GM19397 (cell line): ENCODE results near the gene PRKG1.
"Not testable (repeated sequence)": the region's sequence is repeated elsewhere in the genome, so short reads cannot be mapped to it uniquely, and the experiment has no call there.

Source experiments
- ATAC-seq: cut with Tn5 transposase; IDR thresholded peaks from one replicate; pipeline ENCODE4 v1.9.1; 2021; ENCODE audit warnings: mild to moderate bottlenecking, moderate library complexity; ENCODE audit not compliant: unreplicated experiment

The PRKG1 gene

DNA sequence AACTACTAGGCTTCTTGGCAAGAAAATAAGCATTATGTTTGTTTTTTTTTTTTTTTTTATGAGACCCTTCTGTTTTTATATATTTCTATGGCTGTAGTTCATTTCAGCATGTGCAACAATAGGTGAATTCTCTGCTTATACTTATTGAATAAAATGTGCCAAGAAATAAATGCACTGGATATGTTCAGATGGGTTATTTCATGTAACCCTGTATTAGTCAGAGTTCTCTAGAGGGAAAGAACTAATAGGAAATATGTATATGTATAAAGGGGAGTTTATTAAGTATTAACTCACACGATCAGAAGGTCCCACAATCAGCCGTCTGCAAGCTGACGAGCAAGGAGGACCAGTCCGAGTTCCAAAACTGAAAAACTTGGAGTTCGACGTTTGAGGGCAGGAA, 332.3 kb downstream of the PRKG1 start:
- no peak for ATAC-seq

DNA sequence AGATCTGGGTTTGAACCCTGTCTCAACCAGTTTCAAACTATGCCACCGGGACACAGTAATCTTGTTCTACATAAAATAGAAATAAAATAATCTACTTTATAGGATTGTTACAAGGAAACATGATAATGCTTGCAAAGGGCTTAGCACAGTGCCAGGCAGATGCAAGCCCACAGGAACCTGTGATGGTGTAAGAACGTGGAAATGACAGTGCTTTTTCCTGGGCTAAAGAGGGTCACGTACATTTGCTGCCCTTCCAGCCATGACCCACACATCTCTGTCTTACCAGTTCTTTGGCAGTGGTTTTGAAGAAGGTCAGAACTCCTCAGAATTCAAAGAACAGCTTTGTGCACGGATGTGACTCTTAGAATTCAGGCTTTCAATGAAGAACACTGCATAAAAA, 342.2 kb downstream of the PRKG1 start:
- ATAC-seq, result no peak

DNA sequence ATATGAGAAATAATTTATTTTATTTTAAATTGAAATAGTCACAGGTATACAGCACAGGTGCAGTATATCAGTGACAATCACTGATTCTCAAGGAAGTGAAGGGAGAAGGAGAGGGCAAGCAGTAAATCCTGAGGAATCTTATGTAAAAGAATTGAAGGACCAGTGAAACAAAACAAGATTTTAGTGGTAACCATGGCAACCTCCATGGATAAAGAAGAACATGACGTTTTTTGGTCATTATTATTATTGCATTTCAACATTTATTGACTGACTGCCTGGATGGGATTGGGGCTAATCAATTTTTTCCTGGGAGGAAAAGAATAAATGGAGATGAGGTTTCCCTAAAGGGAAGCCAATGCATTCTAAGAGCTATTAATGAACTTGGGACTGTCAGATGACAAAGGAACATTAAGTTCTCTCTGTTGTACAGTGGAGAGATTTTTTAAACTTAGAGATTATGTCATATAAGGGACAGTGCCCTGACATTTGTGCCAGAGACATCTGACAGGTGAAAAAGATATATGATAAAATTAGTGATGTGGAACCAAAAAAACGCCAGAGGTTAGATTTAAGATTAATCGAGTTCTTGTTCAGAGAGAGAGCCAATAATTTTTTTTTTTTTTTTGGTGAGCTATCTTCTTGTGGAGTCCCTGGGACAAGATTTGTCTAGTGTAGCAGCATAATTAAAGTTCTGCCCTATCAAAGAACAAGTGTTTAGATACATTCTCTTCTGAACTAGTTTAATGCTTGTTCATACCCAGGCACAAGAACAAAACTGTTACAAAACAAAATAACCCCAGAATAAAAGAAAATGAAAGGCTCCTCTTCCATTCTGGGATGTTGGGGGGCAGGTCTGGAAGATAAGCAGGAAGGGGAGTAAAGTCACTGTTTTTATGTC, 345.2 kb downstream of the PRKG1 start:
- ATAC-seq, result no peak

DNA sequence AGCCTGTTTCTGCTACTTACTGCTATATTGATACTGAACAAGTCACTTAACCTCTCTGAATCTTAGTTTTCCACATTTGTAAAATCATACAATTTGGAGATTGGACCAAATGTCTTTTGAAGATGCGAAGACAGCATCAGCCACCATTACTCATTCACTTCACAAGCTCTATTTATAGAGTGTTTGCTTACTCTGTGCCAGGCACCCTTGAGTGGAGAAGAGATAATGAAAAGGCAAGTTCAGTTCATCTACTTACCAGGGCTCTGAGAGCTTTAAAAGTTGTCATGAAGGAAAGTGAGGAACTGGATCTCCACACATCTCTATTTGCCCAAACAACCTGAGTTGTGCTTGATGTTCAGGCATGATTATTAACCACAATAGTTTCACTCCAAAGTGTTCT, 347.6 kb downstream of the PRKG1 start:
- no peak for ATAC-seq

DNA sequence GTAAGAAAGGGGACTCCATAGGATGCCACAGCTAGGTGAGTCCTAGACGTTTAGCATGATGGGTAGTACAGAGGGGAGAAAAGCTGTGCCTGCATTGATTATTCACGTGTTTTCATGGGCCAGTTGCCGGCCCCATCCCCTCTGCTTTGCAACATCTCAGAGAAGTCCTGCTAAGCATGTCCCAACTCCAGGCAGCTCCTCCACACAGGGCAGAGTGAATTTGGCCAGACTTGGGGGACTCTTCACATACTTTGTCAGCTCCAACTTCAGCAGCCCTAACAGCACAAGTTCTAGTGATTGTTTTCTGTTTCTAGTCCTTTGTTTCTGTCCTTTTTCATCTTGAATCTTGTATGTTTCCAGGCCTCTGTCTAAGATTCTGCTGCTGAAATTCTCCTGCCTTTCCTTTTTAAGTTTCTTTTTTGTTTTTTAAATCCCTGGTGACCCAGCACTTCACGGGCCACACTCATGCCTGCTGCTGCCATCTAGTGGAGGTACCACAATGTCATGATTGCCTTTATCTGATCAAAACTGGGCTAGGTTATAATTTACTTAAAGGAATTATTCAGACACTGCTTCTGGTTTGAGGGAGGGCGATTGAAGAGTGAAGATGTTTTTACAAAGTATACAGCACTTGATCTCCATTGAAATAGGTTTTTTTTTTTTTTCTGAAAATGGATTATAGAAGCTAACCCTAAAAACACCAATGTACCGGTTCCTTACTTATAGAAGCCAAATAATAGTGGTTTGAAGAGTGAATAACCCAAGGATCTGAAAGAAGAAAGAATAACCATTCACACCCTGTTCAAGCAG, 348.2 kb downstream of the PRKG1 start:
- peak; percentile 73 for ATAC-seq

DNA sequence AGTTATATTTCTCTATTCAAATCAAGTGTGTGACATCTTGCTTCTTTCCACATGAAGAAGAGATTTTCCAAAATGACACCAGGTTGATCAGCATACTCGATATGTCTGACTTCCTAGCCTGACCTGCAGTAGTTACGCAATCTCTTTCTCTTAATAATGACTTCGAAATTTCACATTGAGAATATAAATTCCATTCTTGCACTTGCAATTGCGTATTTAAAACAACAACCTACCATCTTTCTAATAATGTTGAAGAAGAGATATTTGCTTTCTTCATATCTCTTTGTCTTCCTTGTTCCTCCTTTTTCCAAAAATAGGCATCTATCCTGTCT, 348.8 kb downstream of the PRKG1 start:
- ATAC-seq, result no peak

DNA sequence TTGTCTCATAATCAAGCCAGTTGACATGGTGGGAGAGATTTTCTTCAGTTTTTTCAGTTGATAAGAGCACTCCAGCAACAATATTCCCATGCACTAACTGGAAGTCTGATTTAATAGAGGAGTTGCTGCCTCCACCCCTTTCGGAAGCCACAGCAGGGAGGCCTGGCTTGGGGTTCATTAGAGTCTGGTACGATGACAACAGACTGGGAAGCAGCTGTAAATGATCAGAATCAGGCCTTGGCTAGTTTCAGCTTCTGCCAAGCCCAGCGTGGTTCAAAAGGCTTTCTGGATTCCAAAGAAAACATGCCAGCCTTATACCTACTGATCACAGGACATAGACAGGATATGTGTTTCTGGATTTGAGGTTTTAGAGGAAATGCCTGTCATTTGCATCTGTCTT, 351.1 kb downstream of the PRKG1 start:
- ATAC-seq, result no peak

DNA sequence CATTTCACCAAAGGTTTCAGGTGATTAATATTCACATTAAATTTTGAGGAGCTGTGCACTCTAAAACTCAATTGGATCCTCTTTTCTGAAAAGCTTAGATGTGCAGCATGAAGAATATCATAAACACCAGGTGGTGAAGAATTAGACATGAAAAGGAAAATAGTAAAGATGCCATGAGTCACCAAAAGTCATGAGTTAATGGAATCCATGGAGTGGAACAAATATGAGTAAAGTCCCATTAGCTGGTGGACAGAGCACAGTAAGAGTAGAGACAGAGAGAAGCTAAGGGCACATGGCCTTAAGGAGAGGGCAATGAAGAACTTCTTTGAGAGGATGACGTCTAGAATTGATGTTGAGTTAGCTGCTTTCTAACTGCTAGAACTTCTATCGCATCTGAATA, 353.5 kb downstream of the PRKG1 start:
- no peak for ATAC-seq

DNA sequence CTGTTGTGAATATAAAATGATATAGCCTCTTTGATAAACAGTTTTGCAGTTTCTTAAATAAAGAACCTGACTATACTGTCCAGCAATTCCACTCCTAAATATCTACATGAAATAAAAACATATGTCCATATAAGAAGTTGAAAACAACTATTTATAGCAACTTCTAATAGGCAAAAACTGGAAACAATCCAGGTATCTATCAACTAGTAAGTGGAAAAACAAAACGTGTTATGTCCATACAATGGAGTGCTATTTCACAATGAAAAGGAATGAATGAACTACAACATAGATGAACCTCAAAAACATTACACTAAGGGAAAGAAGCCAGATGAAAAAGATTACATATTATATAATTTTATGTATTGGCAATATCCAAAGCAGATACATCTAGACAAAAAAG, 356.2 kb downstream of the PRKG1 start:
- ATAC-seq, result no peak

DNA sequence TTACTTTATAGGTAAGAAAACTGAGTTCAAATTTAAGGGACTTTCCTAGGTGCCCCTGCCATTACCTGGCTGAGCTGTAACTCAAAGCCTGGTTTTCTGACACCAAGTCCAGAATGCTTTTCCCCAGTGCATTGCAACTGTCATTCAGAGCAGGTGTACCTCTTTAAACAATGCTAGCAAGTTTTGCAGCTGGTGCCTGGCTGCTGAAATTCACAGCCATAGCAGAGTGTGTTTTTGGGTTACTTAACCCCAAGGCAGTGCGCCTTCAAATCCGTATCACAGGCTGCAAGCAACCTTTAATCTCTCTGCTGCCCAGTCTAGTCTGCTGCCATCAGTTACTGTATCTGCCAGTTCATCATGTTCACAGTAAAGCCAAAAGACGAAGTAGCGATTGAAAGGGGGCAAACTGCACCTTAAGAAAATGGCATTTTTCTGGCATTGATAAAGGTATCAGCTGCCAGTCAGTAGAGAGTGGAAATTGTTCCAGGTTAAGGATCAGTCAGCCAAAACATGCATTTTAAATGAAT, 359.7 kb downstream of the PRKG1 start:
- ATAC-seq, result no peak

DNA sequence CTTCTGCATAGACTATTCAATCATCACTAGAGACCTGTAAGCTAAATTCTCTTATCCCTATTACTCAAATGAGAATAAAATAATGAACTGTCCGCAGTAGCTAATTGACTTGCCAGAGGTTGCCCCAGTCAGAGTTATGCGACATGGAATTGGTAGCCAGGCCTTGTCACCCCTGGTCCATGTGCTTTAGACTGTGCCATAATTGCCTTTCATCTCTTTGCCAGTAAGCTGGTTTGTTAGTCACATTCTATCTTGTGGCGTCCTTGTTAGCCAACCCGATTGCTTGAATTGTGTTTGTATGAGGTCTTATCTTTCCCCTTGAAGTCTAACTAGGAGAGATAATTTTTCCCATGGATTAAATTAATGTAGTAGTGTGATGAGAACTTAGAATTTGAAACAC, 362.5 kb downstream of the PRKG1 start:
- ATAC-seq, result no peak

DNA sequence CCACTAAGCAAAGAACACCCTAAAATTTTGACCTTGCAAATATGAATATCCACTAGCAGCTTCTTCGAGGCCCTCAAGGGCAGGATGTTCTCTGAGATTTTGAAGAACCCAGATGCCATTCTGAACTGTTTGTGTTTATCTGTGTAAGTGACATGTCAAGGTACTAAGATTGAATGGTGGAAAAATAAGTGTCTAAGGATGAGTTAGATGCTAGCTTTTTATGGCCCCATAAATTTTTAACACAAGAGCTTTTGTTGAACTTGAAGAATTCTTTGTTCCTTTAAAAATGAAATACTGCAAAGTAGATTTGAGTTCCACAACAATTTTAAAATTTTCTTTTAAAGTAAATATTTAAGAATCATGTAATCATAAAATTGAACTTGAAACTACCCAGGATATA, 365.4 kb downstream of the PRKG1 start:
- ATAC-seq, result no peak

DNA sequence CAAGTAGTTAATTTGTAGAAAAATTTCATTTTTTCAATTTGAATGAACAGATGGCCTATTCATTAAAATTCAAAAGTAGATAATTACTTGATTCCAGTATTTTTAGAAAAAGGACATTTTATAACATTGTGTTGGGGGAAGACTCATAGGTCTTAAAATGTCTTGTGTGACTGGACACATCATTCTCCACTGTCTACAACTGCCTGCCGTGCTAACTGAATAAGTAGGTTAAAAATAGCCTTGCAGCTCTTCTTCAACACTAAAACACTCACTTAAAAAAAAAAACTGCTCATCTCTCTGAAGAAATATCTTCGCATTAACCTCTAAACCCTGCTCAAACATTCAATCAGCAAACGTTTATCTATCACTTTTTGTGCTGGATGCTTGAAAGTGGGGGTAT, 371.3 kb downstream of the PRKG1 start:
- ATAC-seq, result no peak

DNA sequence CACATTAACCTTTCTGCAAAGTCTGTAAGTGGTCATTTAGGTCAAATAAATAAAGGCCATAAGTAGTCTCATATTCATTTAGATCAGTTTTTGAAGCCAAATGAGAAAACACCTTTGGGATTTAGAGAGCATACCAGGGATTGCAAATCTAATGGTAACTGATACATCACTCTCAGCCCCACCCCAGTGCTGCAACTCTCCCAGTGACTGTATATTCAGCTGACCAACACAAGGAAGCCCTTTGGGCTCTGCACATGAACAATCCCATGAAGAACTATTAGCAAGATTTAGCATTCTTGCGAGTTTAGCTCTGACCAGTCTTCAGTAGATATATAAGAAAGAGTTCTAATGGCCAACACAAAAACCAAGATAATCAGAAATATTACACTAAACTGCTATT, 372.8 kb downstream of the PRKG1 start:
- ATAC-seq, result no peak

DNA sequence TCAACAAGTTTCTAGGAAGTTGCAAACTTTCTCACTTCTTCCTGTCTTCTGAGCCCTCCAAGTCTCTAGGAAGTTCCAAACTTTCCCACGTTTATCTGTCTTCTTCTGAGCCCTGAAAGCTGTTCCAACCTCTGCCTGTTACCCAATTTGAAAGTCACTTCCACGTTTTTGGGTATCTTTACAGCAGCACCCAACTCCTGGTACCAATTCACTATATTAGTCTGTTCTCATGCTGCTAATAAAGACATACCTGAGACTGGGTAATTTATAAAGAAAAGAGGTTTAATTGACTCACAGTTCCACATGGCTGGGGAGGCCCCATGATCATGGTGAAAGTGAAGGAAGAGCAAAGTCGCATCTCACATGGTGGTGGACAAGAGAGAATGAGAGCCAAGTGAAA, 381.5 kb downstream of the PRKG1 start:
- not testable (repeated sequence) for ATAC-seq

DNA sequence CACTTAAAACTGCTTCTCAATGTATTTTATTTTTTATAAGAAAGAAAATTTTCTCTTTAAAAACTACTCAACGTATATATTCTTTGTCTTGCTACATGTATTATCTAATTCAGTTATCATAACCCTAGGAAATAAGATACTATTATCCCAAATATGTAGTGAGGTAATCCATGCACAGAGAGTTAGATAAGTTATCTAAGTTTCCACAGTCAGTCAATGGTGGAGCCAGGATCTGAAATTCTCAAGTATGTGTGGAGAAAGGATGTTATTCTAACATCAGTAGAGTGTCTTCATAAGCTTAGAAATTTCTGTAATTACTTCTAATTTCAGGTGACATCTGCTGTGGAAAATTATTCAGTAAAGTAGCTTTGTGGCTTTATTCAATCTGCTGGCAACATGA, 385.2 kb downstream of the PRKG1 start:
- ATAC-seq, result no peak

DNA sequence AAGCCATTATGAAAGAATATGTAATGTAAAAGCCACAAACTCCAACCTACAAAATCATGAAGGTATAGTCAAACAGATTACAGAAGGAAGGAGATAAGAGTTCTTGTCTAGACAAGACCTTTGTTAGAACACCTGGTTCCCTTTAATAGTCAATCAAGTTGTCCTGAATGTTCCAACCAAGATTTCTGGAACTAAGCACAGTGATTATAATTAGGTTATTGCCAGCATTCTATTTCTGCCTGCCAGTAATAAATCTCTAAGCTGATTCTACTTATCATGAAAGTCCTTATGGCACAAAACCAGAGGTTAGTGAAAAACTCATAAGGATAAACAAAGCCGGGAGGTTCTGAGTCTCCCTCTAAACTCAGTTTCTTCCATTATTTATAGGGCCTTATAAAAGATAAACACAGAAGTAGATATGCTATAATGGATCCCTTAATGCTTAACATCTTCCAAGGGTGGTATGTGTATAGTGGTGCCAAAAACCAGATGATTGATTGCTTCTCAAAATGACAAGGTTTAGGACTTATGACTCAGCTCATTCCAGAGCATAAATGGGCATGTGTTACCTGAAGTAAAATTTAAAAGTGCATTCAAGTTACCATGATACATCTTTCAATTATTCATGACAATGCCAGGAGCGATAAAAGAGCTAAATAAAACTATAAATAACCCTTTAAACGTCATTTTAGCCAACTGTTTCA, 387.9 kb downstream of the PRKG1 start:
- ATAC-seq, result no peak

DNA sequence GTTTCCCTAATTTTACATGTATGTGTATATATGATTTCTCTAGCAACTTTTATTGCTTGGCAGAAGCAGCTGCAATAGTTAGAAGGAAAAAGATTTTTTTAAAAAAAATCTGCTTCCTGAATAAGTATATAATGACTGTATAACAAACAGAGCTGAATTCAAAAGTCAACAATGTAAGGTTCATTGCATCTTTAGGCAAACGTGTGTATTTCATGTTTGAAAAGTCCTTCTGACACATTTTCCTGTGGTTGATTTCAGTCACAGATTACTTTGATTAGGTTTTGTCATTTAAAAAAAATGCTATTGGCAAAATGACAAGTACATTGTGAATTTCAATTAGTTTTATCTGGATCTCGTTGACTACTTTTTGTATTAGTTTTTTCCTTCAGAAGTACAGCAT, 394.1 kb downstream of the PRKG1 start:
- no peak for ATAC-seq

DNA sequence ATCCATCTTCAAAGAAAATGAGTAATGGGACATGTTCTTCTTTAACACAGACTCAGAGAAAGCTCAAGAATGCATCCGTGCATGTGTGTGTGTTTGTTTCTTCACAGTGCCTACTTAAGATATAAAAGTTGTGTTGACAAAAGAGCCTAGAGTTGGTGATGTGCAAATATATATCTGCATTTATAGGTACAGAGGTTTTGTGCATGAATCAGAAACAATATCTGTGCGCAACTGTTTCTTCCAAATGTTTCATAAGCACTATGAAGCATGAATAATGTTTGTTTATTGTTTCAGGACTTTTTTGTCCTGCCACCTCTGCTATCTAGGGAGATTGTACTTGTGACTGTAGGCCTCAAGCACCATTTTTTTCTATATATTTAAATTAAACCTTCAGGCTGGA, 395.4 kb downstream of the PRKG1 start:
- ATAC-seq, result no peak

DNA sequence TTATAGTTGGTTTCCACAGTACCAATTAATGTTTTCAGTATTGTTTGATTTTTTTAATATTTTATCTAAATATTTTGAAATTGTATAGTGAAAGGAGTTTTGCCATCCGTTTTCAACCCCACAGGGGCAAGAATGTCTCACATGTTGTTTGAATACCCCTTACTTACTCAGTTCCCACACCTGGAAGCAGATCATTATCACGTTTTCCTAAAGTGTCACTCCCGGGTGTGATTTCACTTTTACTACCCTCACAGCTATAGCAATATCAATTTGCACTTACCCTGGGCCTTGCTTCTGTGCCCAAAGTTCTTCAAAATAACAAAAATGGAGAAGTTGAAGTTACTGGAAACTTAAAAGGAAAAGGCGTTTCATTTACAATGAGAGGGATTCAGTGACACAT, 397.0 kb downstream of the PRKG1 start:
- ATAC-seq, result no peak

DNA sequence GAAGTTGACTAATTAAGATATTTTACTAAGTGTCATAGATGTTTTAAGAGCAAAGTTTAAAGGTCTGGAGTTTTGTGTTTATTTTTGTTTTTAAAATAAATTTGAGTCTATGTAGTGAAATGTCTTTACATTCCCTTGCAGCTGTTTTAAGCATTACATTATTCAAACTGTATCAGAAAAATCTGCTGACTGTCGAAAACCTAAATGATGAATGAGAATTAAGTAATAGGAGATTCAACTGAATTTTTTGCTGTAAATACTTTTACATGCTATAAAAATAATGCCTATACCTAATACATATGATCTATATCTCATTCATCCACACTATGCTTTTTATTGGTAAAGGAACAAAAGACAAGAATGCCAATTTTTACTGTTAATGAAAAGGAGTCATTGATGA, 397.9 kb downstream of the PRKG1 start:
- ATAC-seq, result no peak

DNA sequence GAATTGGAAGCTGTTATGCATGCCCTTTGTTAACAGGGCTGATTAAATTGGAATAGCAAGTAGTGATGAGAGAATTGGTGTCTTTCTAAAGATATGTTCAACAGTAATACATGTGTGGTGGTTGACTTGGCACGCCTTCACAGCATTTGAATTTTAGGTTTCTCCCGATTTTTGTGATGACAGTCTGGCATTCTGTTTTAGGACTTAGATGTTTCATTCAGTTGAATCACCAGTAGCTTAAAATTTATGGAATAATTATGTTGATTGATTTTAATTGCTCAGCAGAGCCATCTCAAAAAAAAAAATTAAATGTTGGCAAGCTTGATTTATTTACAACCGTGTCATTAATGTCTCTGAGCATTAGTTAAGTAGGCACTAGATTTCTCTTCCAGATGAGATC, 405.4 kb downstream of the PRKG1 start:
- no peak for ATAC-seq
